HEK293 (cell line): ENCODE measurements around the gene TCF7L1.

ENCODE experiments used
- GLI4 ChIP-seq: fragments of 450-650 bp; formaldehyde crosslinking; IDR thresholded peaks from 2 replicates; pipeline ENCODE4 v1.5.1; 2016; ENCODE audit warnings: missing biosample characterization, missing genetic modification characterization
- HIC1 ChIP-seq: fragments of 450-650 bp; formaldehyde crosslinking; IDR thresholded peaks from 2 replicates; pipeline ENCODE4 v1.5.1; 2016; ENCODE audit warnings: missing biosample characterization, missing genetic modification characterization
- ZBTB1 ChIP-seq: fragments of 450-650 bp; formaldehyde crosslinking; IDR thresholded peaks from 2 replicates; pipeline ENCODE4 v1.5.1; 2016; ENCODE audit warnings: missing biosample characterization, missing genetic modification characterization
- ZNF138 ChIP-seq: fragments of 450-650 bp; formaldehyde crosslinking; IDR thresholded peaks from 2 replicates; pipeline ENCODE4 v1.5.1; 2016; ENCODE audit warnings: missing biosample characterization, missing genetic modification characterization, borderline replicate concordance
- ZNF311 ChIP-seq: fragments of 450-650 bp; formaldehyde crosslinking; IDR thresholded peaks from 2 replicates; pipeline ENCODE4 v1.5.1; 2017; ENCODE audit warnings: missing biosample characterization, missing genetic modification characterization, borderline replicate concordance
- ZNF324 ChIP-seq: fragments of 450-650 bp; formaldehyde crosslinking; IDR thresholded peaks from 2 replicates; pipeline ENCODE4 v1.5.1; 2016; ENCODE audit warnings: missing biosample characterization, missing genetic modification characterization
- ZNF426 ChIP-seq: fragments of 450-650 bp; formaldehyde crosslinking; IDR thresholded peaks from 2 replicates; pipeline ENCODE4 v1.5.1; 2017; ENCODE audit warnings: missing biosample characterization, missing genetic modification characterization, mild to moderate bottlenecking, inconsistent platforms, moderate library complexity
- ZNF544 ChIP-seq: fragments of 450-650 bp; formaldehyde crosslinking; IDR thresholded peaks from 2 replicates; pipeline ENCODE4 v1.5.0; 2017; ENCODE audit warnings: missing biosample characterization, missing genetic modification characterization
- ZNF776 ChIP-seq: fragments of 450-650 bp; formaldehyde crosslinking; IDR thresholded peaks from 2 replicates; pipeline ENCODE4 v1.5.0; 2017; ENCODE audit warnings: missing biosample characterization, missing genetic modification characterization, borderline replicate concordance
- ZNF843 ChIP-seq: fragments of 450-650 bp; formaldehyde crosslinking; IDR thresholded peaks from 2 replicates; pipeline ENCODE4 v1.5.1; 2016; ENCODE audit warnings: missing biosample characterization, missing genetic modification characterization
- TF ChIP-seq, protein P1 (sequence below): fragments of 450-650 bp; formaldehyde crosslinking; IDR thresholded peaks from 2 replicates; pipeline ENCODE4 v1.5.1; 2016; ENCODE audit warnings: missing biosample characterization, missing genetic modification characterization
- TF ChIP-seq, protein P2 (sequence below): fragments of 450-650 bp; formaldehyde crosslinking; IDR thresholded peaks from 2 replicates; pipeline ENCODE4 v1.5.1; 2016; ENCODE audit warnings: missing biosample characterization, missing genetic modification characterization, borderline replicate concordance
- TF ChIP-seq, protein P3 (sequence below): fragments of 450-650 bp; formaldehyde crosslinking; IDR thresholded peaks from 2 replicates; pipeline ENCODE4 v1.5.1; 2016; ENCODE audit warnings: missing biosample characterization, missing genetic modification characterization, low read depth

DNA sequence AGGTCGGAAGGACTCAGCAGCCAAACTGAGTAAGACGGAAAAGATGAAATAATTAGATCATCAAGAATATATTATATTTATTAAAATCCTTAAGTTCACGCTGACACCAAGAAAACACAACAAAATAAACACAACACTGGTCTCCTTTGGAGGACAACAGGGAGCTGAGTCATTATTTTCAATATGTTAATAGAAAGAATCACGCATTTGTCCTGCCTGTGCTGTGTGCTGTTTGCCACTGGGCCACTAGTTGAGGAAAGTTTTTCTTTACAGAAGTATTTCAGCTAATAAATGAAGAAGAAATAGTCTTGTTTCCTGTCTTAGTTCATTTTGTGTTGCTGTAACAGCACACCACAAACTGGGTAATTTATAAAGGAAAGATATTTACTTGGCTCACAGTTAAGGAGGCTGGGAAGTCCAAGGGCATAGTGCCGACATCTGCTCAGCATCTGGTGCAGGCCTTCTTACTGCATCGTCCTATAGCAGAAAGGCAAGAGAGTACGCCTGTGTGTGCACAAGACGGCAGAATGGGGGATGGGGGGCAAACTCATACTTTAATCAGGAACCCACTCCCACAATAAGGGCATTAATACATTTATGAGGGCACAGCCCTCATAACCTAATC is 88.0 kb downstream of the TCF7L1 start:
- TF ChIP-seq ZNF426 (tag by site-specific recombination) = no peak
- TF ChIP-seq, protein P1, sequence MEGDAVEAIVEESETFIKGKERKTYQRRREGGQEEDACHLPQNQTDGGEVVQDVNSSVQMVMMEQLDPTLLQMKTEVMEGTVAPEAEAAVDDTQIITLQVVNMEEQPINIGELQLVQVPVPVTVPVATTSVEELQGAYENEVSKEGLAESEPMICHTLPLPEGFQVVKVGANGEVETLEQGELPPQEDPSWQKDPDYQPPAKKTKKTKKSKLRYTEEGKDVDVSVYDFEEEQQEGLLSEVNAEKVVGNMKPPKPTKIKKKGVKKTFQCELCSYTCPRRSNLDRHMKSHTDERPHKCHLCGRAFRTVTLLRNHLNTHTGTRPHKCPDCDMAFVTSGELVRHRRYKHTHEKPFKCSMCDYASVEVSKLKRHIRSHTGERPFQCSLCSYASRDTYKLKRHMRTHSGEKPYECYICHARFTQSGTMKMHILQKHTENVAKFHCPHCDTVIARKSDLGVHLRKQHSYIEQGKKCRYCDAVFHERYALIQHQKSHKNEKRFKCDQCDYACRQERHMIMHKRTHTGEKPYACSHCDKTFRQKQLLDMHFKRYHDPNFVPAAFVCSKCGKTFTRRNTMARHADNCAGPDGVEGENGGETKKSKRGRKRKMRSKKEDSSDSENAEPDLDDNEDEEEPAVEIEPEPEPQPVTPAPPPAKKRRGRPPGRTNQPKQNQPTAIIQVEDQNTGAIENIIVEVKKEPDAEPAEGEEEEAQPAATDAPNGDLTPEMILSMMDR (tag by site-specific recombination) = no peak
- TF ChIP-seq, protein P2, sequence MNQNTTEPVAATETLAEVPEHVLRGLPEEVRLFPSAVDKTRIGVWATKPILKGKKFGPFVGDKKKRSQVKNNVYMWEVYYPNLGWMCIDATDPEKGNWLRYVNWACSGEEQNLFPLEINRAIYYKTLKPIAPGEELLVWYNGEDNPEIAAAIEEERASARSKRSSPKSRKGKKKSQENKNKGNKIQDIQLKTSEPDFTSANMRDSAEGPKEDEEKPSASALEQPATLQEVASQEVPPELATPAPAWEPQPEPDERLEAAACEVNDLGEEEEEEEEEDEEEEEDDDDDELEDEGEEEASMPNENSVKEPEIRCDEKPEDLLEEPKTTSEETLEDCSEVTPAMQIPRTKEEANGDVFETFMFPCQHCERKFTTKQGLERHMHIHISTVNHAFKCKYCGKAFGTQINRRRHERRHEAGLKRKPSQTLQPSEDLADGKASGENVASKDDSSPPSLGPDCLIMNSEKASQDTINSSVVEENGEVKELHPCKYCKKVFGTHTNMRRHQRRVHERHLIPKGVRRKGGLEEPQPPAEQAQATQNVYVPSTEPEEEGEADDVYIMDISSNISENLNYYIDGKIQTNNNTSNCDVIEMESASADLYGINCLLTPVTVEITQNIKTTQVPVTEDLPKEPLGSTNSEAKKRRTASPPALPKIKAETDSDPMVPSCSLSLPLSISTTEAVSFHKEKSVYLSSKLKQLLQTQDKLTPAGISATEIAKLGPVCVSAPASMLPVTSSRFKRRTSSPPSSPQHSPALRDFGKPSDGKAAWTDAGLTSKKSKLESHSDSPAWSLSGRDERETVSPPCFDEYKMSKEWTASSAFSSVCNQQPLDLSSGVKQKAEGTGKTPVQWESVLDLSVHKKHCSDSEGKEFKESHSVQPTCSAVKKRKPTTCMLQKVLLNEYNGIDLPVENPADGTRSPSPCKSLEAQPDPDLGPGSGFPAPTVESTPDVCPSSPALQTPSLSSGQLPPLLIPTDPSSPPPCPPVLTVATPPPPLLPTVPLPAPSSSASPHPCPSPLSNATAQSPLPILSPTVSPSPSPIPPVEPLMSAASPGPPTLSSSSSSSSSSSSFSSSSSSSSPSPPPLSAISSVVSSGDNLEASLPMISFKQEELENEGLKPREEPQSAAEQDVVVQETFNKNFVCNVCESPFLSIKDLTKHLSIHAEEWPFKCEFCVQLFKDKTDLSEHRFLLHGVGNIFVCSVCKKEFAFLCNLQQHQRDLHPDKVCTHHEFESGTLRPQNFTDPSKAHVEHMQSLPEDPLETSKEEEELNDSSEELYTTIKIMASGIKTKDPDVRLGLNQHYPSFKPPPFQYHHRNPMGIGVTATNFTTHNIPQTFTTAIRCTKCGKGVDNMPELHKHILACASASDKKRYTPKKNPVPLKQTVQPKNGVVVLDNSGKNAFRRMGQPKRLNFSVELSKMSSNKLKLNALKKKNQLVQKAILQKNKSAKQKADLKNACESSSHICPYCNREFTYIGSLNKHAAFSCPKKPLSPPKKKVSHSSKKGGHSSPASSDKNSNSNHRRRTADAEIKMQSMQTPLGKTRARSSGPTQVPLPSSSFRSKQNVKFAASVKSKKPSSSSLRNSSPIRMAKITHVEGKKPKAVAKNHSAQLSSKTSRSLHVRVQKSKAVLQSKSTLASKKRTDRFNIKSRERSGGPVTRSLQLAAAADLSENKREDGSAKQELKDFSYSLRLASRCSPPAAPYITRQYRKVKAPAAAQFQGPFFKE = no peak
- TF ChIP-seq ZNF776 = no peak
- no peak for TF ChIP-seq ZNF138
- TF ChIP-seq ZNF324 = no peak
- no peak for TF ChIP-seq ZNF544 (tag by site-specific recombination)
- no peak for TF ChIP-seq ZNF843 (tag by site-specific recombination)
- no peak for TF ChIP-seq HIC1 (tag by site-specific recombination)
- TF ChIP-seq, protein P3, sequence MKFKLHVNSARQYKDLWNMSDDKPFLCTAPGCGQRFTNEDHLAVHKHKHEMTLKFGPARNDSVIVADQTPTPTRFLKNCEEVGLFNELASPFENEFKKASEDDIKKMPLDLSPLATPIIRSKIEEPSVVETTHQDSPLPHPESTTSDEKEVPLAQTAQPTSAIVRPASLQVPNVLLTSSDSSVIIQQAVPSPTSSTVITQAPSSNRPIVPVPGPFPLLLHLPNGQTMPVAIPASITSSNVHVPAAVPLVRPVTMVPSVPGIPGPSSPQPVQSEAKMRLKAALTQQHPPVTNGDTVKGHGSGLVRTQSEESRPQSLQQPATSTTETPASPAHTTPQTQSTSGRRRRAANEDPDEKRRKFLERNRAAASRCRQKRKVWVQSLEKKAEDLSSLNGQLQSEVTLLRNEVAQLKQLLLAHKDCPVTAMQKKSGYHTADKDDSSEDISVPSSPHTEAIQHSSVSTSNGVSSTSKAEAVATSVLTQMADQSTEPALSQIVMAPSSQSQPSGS = no peak
- TF ChIP-seq ZNF311 (tag by site-specific recombination) = no peak
- TF ChIP-seq GLI4 (tag by site-specific recombination) = no peak
- TF ChIP-seq ZBTB1 = no peak
